CD4-positive, alpha-beta T cell treated with Interleukin-4 for 1 hour (primary cell): ENCODE data around the gene MYCBPAP.
A peak's percentile ranks its signal among the peaks of the same experiment; 100 is the strongest.

Experiments
- DNase-seq, 2 donors: peaks; one replicate each; pipeline ENCODE4 v3.0.0-alpha.2; 2020 to 2022

The MYCBPAP gene

DNA sequence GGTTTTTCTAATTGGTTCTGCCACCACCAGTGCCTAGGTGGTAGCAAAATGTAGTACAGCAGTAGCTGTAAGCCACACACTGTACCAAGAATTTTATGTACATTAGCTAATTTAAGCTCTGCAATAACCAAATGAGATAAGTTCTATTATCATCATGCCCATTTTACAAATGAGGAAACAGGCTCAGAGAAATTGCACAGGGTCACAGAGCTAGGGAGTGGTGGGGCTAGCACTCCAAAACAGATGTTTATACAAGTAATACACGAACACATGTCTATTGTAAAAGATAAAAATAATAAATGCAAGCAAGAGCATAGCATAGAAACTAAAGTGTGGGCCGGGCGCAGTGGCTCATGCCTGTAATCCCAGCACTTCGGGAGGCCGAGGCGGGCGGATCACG is 16.0 kb upstream of the MYCBPAP start:
- no peak for DNase-seq

GRCh38 chr17:50493744-50494143 is 14.5 kb upstream of the MYCBPAP start:
- DNase-seq, result no peak

DNA sequence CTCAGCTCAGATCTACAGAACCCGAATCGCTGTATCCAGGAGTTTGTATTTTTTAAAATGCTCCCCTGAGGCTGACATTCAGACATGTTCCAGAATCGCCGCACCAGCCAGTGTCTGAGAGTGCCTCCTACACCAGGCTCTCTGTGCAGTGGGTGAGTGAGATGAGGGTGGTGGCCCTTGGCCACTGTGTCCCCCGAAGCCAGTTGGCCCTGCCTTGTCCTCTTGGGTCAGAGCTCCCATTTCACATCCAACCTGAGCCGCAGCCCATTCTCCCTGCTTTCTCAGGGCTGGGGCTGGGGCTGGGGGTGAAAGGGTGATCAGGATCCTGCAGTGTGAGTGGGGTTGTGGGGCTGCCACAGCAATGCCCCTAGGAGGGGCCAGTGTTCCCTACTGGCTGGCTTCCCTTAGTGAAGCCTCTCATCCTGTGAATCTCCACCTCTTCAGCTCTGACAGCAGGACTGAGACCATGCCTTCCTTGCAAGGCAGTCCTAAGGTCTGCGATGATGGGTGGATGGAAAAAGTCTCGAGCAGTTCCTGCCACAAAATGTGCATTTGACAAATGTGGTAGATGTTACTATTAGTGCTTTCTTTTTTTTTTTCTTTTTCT is 12.9 kb upstream of the MYCBPAP start:
- no peak for DNase-seq

- no peak for DNase-seq
Observed at GRCh38 chr17:50495918-50496317, 12.3 kb upstream of the MYCBPAP start.

DNA sequence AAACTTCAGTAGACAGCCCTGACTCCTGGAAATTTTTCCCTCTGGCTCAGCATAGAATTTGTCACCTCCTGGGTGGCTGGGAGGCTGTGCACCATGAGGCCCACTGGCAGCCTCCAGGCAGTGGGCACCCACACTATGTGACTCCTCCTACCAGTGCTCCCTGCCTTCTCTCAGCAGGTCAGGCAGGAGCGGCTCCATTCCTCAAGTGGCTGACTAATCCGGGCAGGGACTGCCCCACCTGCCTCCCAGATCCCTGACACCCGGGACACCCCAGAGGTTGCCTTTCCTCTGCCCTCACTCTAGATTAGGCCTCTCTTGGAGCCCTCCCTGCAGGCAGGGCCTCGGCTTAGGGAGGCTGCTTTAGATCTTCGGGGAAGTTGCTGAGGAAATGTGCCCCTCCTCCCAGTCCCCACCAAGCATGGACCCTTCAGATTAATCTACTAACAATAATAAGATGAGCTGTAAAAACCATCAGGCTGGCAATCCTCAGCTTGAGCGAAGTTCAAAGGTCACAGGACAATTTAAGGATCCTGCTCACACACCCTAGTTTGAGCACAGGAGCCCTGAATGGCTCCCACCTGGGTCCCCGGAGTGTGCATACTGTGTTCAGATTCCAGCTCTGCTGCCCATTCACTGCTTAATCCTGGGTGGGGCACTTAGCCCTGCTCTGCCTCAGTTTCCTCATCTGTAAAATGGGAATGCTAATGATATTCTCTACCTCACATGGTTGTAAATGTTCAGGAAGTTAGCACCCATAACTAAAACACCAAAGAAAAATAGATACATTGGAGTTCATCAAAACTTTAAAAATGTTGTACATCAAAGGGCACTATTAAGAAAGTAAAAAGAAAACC is 10.0 kb upstream of the MYCBPAP start:
- no peak for DNase-seq

DNA sequence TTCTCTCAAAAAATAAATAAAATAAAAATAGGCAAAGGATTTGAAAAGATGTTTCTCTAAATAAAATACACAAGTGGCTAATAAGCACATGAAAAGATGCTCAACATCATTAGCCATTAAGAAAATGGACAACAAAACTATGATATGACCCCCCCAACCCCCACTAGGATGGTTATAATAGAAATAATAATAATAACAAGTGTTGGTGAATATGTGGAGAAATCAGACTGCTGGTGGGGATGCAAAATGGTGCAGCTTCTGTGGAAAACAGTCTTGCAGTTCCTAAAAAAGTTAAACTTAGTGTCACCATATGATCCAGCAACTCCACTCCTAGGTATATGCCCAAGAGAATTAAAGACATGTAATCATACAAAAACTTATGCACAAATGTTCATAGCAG is 9.0 kb upstream of the MYCBPAP start:
- DNase-seq, result no peak

- DNase-seq, result no peak
Observed at GRCh38 chr17:50499721-50500120, 8.5 kb upstream of the MYCBPAP start.

DNA sequence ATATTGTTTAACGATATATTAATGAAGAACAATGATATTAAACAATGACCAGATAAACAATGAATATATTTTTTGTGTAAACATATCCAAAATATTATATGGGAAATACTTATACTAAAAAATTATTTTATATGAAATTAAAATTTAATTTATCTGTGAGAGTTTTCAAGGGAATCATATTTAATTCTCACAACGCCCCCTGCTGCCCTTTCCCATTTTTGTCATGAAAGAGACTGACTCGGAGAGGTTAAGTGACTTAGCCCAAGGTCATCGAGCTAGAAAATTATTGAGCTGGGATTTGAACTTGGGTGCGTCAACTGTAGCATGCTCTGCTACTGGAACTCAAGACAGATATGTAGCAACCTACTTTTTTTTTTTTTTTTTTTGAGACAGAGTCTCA is 7.2 kb upstream of the MYCBPAP start:
- peak; percentile 25 to 39 for DNase-seq

- DNase-seq, result no peak
Observed at GRCh38 chr17:50502301-50502990, 5.8 kb upstream of the MYCBPAP start.

DNA sequence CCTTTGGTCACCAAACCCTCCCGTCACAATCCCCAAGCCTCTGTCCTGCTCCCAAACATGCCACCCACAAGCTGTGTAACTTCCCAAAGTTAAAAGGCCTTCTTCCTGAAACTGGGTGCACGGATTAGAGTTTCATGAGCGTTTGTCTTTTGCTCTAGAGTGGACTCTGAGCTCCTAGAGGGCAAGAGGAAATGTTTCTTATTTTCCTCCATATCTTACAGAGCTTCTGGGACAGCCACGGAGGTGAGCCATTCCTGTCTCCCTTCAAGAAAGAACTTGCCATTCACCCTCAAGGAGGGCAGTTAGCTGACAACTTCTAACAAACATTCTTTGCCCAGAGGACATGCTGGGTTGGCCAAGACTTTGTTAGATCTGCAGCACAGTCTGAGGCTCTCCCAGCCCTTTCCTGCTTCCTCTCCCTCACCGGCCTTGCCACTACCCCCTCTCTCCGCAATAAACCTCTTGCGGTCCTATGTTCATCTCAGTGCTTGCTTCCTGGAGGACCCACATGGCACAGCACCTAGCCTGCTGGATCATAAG is 2.6 kb upstream of the MYCBPAP start:
- no peak for DNase-seq

DNA sequence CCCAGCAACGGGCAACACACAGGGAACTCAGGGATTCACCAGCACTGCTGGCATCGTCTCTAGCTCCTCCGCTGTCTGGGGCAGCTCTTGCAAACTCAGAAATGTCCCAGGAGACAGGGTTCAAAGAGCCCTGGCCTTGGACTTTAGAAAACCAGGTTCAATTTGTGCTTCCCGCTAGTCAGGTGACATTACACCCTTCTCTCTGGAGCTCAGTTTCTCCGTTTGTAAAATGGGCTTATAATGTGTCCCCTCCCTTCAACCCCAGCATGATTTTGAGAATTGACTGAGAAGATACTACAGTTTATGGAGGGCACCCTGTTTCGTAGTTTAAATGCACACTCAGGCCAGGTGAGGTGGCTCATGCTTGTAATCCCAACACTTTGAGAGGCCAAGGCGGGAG is 1.9 kb upstream of the MYCBPAP start:
- no peak for DNase-seq

GRCh38 chr17:50508573-50509460 is 578 bp downstream of the MYCBPAP start:
- DNase-seq, result no peak

- peak; percentile 49 to 77 for DNase-seq
Observed at GRCh38 chr17:50511058-50511457, 2.8 kb downstream of the MYCBPAP start.

GRCh38 chr17:50513495-50513894 is 5.3 kb downstream of the MYCBPAP start:
- DNase-seq, result no peak

DNA sequence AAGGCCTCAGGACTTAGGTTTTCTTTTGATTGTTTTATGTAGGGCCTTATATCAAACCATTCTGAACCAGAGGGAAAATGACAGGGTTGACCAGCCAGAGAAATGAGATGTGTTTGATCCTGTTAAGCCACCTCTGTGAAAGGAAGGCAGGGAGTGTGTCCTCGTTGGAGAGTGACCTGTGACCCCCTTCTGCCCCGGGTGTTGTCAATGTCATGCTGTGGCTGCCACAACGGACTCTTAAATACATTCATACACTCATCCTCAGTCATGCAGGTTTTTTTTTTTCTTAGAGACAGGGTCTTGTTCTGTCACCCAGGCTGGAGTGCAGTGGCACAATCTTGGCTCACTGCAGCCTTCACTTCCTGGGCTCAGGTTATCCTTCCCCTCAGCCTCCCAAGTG is 6.1 kb downstream of the MYCBPAP start:
- DNase-seq, result no peak

DNA sequence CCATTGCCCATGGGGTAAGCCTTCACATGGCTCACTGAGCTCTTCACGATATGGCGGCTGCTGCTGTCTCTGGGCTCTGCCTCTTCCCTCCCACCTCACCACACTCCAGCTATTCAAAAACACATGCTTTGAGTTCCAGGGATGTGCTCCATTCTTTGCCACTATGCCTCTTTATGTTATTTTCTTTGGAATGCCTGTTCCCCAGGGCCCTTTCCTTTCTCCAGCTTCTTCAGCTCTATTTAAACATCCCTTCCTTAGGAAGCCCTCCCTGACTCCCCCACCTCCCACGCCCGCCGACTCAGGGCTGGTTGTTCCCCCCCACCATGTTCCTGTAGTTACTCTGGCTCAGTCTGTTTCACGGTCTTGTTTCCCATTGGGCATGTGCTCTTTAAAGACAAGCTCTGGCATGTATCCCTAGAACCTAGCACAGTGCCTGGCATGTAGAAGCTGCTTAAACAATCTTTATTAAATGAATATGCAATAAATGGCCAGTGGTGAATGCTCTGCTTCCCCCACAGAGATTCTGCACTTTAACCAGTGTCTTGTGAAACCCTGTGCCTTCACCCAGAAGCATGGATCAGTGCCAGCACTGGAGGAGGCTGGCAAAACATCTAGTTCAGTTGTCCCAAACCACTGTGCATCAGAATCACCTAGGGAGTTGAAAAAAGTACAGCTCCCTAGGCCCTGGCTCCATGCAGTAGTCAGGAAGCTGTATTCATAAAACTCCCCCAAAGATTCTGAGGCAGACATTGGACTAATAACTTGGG is 6.9 kb downstream of the MYCBPAP start:
- DNase-seq, result no peak

GRCh38 chr17:50517011-50517410 is 8.8 kb downstream of the MYCBPAP start:
- no peak for DNase-seq

DNA sequence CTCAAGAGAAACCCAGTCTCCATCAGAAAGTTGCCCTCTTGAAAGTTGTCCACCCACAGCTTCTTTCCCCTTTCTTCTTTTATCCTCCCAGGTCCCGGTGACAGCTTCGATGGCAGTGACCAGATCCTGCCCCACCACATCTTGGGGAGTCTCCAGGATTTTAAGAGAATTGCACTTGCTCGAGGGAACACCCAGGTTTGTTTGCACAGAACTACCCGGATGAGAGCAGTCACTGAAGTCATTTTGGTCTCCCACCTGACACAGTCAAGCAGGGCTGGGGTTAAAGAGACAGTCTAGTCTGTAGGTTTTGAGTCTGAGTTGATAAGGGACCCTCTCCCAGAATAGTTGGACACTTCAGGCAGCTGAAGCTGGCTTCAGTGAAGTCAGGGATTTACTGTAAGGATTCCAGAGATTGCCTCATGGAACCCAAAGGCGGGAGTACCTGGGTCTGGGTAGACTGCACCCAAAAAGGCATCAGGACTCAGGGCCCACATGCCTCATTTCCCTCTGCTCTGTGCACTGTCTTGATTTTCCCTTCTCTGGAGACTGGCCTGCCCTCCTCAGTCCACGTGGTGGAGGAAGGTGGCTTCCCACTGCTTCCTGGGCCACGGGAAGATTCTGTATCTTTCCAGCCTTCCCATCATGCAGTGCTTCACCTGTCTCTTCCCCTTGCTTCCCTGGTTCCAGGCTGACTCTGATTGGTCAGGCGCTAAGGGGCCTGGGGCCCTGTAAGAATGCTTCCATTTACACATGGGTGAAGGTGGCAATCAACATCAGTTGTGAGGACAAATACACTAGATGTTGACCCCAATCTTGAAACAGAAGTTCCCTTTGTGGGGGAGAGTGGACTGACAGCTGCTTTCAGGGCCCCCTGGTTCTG is 9.5 kb downstream of the MYCBPAP start:
- no peak for DNase-seq

GRCh38 chr17:50518384-50519023 is 10.3 kb downstream of the MYCBPAP start:
- no peak for DNase-seq

- no peak for DNase-seq
Observed at GRCh38 chr17:50519141-50519834, 11.0 kb downstream of the MYCBPAP start.
